Neural cell (in vitro differentiated cells): ENCODE data around the gene PDCD1. TPM values are rescaled to one million over a fixed set of nuclear protein-coding genes. Genes with fewer than 3 reads are reported as not detected.

Experiments used
- H2AFZ ChIP-seq: fragments of 200-600, 300-800 bp; sonication (generic), shearing (Covaris generic); 2 replicates; pipeline ENCODE4 v1.6.0; 2014; ENCODE audit warnings: low read depth, mild to moderate bottlenecking, antibody characterized with exemption, low read length, moderate library complexity
- H3F3A ChIP-seq: fragments of 200-600 bp; shearing (Covaris generic); 2 replicates; pipeline ENCODE4 v1.6.1; 2016; ENCODE audit warnings: mild to moderate bottlenecking, moderate library complexity, mixed read lengths, antibody characterized with exemption, low read length; ENCODE audit not compliant: insufficient read depth, poor library complexity, severe bottlenecking
- H3K27ac ChIP-seq: fragments of 200-600, 300-800 bp; sonication (generic), shearing (Covaris generic); 2 replicates; pipeline ENCODE4 v1.5.1; 2014; ENCODE audit warnings: mild to moderate bottlenecking, low read length, moderate library complexity
- H3K27me3 ChIP-seq: fragments of 300-800, 200-600 bp; sonication (generic), shearing (Covaris generic); 2 replicates; pipeline ENCODE4 v1.6.0; 2014; ENCODE audit warnings: mild to moderate bottlenecking, low read depth, low read length, moderate library complexity; ENCODE audit not compliant: insufficient read depth
- H3K36me3 ChIP-seq: fragments of 300-800, 200-600 bp; sonication (generic), shearing (Covaris generic); 2 replicates; pipeline ENCODE4 v1.5.1; 2014; ENCODE audit warnings: mild to moderate bottlenecking, antibody characterized with exemption, low read length, moderate library complexity; ENCODE audit not compliant: insufficient read depth
- H3K4me2 ChIP-seq: fragments of 300-800, 200-600 bp; sonication (generic), shearing (Covaris generic); 2 replicates; pipeline ENCODE4 v1.6.0; 2014; ENCODE audit warnings: mild to moderate bottlenecking, low read length
- H3K4me3 ChIP-seq: fragments of 300-800, 200-600 bp; sonication (generic), shearing (Covaris generic); 2 replicates; pipeline ENCODE4 v1.5.1; 2014; ENCODE audit warnings: mild to moderate bottlenecking, low read length, moderate library complexity
- H3K79me2 ChIP-seq: fragments of 200-600 bp; shearing (Covaris generic); replicated peaks from 2 replicates; pipeline ENCODE4 v1.6.0; 2014; ENCODE audit warnings: mild to moderate bottlenecking, low read length, moderate library complexity; ENCODE audit not compliant: insufficient read depth
- H3K9ac ChIP-seq: fragments of 300-800, 200-600 bp; sonication (generic), shearing (Covaris generic); 2 replicates; pipeline ENCODE4 v1.6.1; 2016; ENCODE audit warnings: mild to moderate bottlenecking, low read length, mixed read lengths
- H3K9me2 ChIP-seq: fragments of 200-600 bp; shearing (Covaris generic); 2 replicates; pipeline ENCODE4 v1.6.1; 2016; ENCODE audit warnings: mild to moderate bottlenecking, low read length, mixed read lengths; ENCODE audit not compliant: insufficient read depth
- H3K9me3 ChIP-seq: fragments of 200-600, 300-800 bp; sonication (generic), shearing (Covaris generic); 2 replicates; pipeline ENCODE4 v1.6.1; 2016; ENCODE audit warnings: mild to moderate bottlenecking, mixed run types, low read length, moderate library complexity, mixed read lengths
- H4K20me1 ChIP-seq: fragments of 200-600 bp; shearing (Covaris generic); 2 replicates; pipeline ENCODE4 v1.6.1; 2016; ENCODE audit warnings: mild to moderate bottlenecking, mixed run types; ENCODE audit not compliant: insufficient read depth
- EP300 ChIP-seq: fragments of 450-650 bp; conservative IDR thresholded peaks from 2 replicates; pipeline ENCODE4 v1.6.1; 2014; ENCODE audit warnings: antibody characterized with exemption, mild to moderate bottlenecking, moderate library complexity; ENCODE audit not compliant: poor library complexity, severe bottlenecking
- EZH2 ChIP-seq: fragments of 200-600, 300-800 bp; shearing (Covaris generic), sonication (generic); IDR thresholded peaks from 2 replicates; pipeline ENCODE4 v1.6.1; 2014; ENCODE audit warnings: antibody characterized with exemption, low read length, borderline replicate concordance, mild to moderate bottlenecking; ENCODE audit not compliant: insufficient read depth, poor library complexity, severe bottlenecking
- MXI1 ChIP-seq: fragments of 450-650 bp; conservative IDR thresholded peaks from 2 replicates; pipeline ENCODE4 v1.6.1; 2014; ENCODE audit warnings: antibody characterized with exemption, mild to moderate bottlenecking; ENCODE audit not compliant: poor library complexity, severe bottlenecking
- POLR2AphosphoS5 ChIP-seq: IDR thresholded peaks from 2 replicates; pipeline ENCODE4 v1.6.1; 2012
- RAD21 ChIP-seq: fragments of 450-650 bp; conservative IDR thresholded peaks from 2 replicates; pipeline ENCODE4 v1.6.1; 2014; ENCODE audit warnings: antibody characterized with exemption, mild to moderate bottlenecking, moderate library complexity
- SMC3 ChIP-seq: fragments of 450-650 bp; conservative IDR thresholded peaks from 2 replicates; pipeline ENCODE4 v1.6.1; 2014; ENCODE audit warnings: antibody characterized with exemption, mild to moderate bottlenecking, moderate library complexity; ENCODE audit not compliant: poor library complexity
- TAF1 ChIP-seq: IDR thresholded peaks from 2 replicates; pipeline ENCODE4 v1.6.1; 2012; ENCODE audit warnings: low read depth
- polyA plus RNA-seq: library from polyadenylated mRNA; depleted of rRNA; stranded (reverse); fragments of >200 nt; gene quantifications from 2 replicates; pipeline ENCODE4 v1.2.3, GENCODE V29; 2014
- TF ChIP-seq, protein P1 (sequence below): IDR thresholded peaks from 2 replicates; pipeline ENCODE4 v1.6.1; 2012; ENCODE audit warnings: borderline replicate concordance
- TF ChIP-seq, protein P2 (sequence below): fragments of 450-650 bp; IDR thresholded peaks from 2 replicates; pipeline ENCODE4 v1.5.1; 2014; ENCODE audit warnings: antibody characterized with exemption, mild to moderate bottlenecking, moderate library complexity; ENCODE audit not compliant: poor library complexity, severe bottlenecking

The PDCD1 gene
- polyA plus RNA-seq, 1 donor from 2014 or later: not detected

GRCh38 chr2:241891988-241892298 is 33.2 kb upstream of the PDCD1 start:
- Histone ChIP-seq H2AFZ (no peak overlapping the region), H3K4me3 (no peak overlapping the region), H3K9me3 (no peaks in the 10 kb centered on the region), H3K27me3 (no peaks in the 10 kb centered on the region), H3K9me2 (no peaks in the 10 kb centered on the region), H3K4me2 (no peak overlapping the region), H3K9ac (no peak overlapping the region), H3K27ac (no peak overlapping the region), H3F3A (no peaks in the 10 kb centered on the region), H3K79me2 (no peaks in the 10 kb centered on the region), H4K20me1 (no peaks in the 10 kb centered on the region), H3K36me3 (no peaks in the 10 kb centered on the region)
- TF ChIP-seq, protein P1, sequence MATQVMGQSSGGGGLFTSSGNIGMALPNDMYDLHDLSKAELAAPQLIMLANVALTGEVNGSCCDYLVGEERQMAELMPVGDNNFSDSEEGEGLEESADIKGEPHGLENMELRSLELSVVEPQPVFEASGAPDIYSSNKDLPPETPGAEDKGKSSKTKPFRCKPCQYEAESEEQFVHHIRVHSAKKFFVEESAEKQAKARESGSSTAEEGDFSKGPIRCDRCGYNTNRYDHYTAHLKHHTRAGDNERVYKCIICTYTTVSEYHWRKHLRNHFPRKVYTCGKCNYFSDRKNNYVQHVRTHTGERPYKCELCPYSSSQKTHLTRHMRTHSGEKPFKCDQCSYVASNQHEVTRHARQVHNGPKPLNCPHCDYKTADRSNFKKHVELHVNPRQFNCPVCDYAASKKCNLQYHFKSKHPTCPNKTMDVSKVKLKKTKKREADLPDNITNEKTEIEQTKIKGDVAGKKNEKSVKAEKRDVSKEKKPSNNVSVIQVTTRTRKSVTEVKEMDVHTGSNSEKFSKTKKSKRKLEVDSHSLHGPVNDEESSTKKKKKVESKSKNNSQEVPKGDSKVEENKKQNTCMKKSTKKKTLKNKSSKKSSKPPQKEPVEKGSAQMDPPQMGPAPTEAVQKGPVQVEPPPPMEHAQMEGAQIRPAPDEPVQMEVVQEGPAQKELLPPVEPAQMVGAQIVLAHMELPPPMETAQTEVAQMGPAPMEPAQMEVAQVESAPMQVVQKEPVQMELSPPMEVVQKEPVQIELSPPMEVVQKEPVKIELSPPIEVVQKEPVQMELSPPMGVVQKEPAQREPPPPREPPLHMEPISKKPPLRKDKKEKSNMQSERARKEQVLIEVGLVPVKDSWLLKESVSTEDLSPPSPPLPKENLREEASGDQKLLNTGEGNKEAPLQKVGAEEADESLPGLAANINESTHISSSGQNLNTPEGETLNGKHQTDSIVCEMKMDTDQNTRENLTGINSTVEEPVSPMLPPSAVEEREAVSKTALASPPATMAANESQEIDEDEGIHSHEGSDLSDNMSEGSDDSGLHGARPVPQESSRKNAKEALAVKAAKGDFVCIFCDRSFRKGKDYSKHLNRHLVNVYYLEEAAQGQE: no peak
- no peak for TF ChIP-seq POLR2AphosphoS5
- no peak for TF ChIP-seq SMC3
- TF ChIP-seq TAF1: no peak
- TF ChIP-seq RAD21: no peak
- TF ChIP-seq EZH2: no peak
- no peak for TF ChIP-seq MXI1
- TF ChIP-seq EP300: no peak
- TF ChIP-seq, protein P2, sequence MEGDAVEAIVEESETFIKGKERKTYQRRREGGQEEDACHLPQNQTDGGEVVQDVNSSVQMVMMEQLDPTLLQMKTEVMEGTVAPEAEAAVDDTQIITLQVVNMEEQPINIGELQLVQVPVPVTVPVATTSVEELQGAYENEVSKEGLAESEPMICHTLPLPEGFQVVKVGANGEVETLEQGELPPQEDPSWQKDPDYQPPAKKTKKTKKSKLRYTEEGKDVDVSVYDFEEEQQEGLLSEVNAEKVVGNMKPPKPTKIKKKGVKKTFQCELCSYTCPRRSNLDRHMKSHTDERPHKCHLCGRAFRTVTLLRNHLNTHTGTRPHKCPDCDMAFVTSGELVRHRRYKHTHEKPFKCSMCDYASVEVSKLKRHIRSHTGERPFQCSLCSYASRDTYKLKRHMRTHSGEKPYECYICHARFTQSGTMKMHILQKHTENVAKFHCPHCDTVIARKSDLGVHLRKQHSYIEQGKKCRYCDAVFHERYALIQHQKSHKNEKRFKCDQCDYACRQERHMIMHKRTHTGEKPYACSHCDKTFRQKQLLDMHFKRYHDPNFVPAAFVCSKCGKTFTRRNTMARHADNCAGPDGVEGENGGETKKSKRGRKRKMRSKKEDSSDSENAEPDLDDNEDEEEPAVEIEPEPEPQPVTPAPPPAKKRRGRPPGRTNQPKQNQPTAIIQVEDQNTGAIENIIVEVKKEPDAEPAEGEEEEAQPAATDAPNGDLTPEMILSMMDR: no peak

- Histone ChIP-seq H3K9me3 (no peaks in the 10 kb centered on the region), H4K20me1 (no peaks in the 10 kb centered on the region), H3K36me3 (no peaks in the 10 kb centered on the region), H3K4me3 (no peak overlapping the region), H3K4me2 (no peak overlapping the region), H3K27me3 (no peaks in the 10 kb centered on the region), H3K27ac (no peak overlapping the region), H3F3A (no peaks in the 10 kb centered on the region), H3K9me2 (no peaks in the 10 kb centered on the region), H3K9ac (no peak overlapping the region), H3K79me2 (no peaks in the 10 kb centered on the region), H2AFZ (no peak overlapping the region)
- TF ChIP-seq, protein P2: no peak
These were observed 32.8 kb upstream of the PDCD1 start for GRCh38 chr2:241891315-241891987.
